ENCODE measurements around the gene PLXNC1. TPM values are rescaled to one million over a fixed set of nuclear protein-coding genes. Genes with fewer than 3 reads are reported as not detected.

PLXNC1 gene
- total and polyA plus RNA-seq, 4 donors: 0.71 to 12.0 (median 3.3) TPM

- Histone ChIP-seq H3K9ac (ENCODE audit: low read depth in 1 of 2, low read length in 2 of 2) (no peak overlapping the region), H3K36me3 (ENCODE audit: control insufficient read depth in 4 of 4, insufficient read depth in 3 of 4, low read depth in 1 of 4, low read length in 3 of 4) (no peaks in the 10 kb centered on the region), H3K27me3 (ENCODE audit: control insufficient read depth in 4 of 4, insufficient read depth in 4 of 4, low read length in 3 of 4) (no peaks in the 10 kb centered on the region), H3K4me1 (ENCODE audit: control insufficient read depth in 4 of 4, insufficient read depth in 4 of 4, low read length in 3 of 4) (no peaks in the 10 kb centered on the region), H3K27ac (ENCODE audit: low read depth in 1 of 2, low read length in 2 of 2) (no peak overlapping the region), H3K9me3 (ENCODE audit: control insufficient read depth in 4 of 4, low read length in 3 of 4) (no peaks in the 10 kb centered on the region), H3K4me3 (ENCODE audit: low read depth in 1 of 3, low read length in 3 of 3) (no peak overlapping the region)
- 94% methylated on average over 5 of the region's 5 CpGs for whole genome bisulfite sequencing
- TF ChIP-seq, protein P1, sequence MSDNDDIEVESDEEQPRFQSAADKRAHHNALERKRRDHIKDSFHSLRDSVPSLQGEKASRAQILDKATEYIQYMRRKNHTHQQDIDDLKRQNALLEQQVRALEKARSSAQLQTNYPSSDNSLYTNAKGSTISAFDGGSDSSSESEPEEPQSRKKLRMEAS (IDR thresholded peaks at IDR 0.05): no peak
- TF ChIP-seq ATF3 (IDR thresholded peaks at IDR 0.05) (no peak), EGR1 (IDR thresholded peaks at IDR 0.05; ENCODE audit: low read depth in 2 of 2) (no peak)
- DNase-seq (ENCODE audit: low spot score): no peak
These were observed 119.6 kb downstream of the PLXNC1 start for GRCh38 chr12:94267921-94268471.

- Histone ChIP-seq H3K4me3 (ENCODE audit: low read depth in 1 of 3, low read length in 3 of 3) (no peak overlapping the region), H3K27ac (ENCODE audit: low read depth in 1 of 2, low read length in 2 of 2) (no peak overlapping the region), H3K9ac (ENCODE audit: low read depth in 1 of 2, low read length in 2 of 2) (no peak overlapping the region), H3K9me3 (ENCODE audit: control insufficient read depth in 4 of 4, low read length in 3 of 4) (no peaks in the 10 kb centered on the region), H3K27me3 (ENCODE audit: control insufficient read depth in 4 of 4, insufficient read depth in 4 of 4, low read length in 3 of 4) (no peaks in the 10 kb centered on the region), H3K36me3 (ENCODE audit: control insufficient read depth in 4 of 4, insufficient read depth in 3 of 4, low read depth in 1 of 4, low read length in 3 of 4) (no peaks in the 10 kb centered on the region), H3K4me1 (ENCODE audit: control insufficient read depth in 4 of 4, insufficient read depth in 4 of 4, low read length in 3 of 4) (no peaks in the 10 kb centered on the region)
- TF ChIP-seq ATF3 (IDR thresholded peaks at IDR 0.05) (no peak), TAF1 (conservative IDR thresholded peaks at IDR 0.05) (no peak), SP1 (IDR thresholded peaks at IDR 0.05) (no peak), REST (IDR thresholded peaks at IDR 0.05) (no peak), HNF4A (conservative IDR thresholded peaks at IDR 0.05) (no peak), NR2F2 (IDR thresholded peaks at IDR 0.05) (no peak), HNF4G (IDR thresholded peaks at IDR 0.05) (no peak), EGR1 (IDR thresholded peaks at IDR 0.05; ENCODE audit: low read depth in 2 of 2) (no peak), CTCF (IDR thresholded peaks at IDR 0.05; ENCODE audit: low read depth, low read length, missing input control) (no peak), YY1 (IDR thresholded peaks at IDR 0.05) (no peak), RAD21 (IDR thresholded peaks at IDR 0.05) (no peak), JUND (IDR thresholded peaks at IDR 0.05) (no peak), RXRA (IDR thresholded peaks at IDR 0.05) (no peak), FOXA1 (IDR thresholded peaks at IDR 0.05) (no peak)
- TF ChIP-seq, protein P2, sequence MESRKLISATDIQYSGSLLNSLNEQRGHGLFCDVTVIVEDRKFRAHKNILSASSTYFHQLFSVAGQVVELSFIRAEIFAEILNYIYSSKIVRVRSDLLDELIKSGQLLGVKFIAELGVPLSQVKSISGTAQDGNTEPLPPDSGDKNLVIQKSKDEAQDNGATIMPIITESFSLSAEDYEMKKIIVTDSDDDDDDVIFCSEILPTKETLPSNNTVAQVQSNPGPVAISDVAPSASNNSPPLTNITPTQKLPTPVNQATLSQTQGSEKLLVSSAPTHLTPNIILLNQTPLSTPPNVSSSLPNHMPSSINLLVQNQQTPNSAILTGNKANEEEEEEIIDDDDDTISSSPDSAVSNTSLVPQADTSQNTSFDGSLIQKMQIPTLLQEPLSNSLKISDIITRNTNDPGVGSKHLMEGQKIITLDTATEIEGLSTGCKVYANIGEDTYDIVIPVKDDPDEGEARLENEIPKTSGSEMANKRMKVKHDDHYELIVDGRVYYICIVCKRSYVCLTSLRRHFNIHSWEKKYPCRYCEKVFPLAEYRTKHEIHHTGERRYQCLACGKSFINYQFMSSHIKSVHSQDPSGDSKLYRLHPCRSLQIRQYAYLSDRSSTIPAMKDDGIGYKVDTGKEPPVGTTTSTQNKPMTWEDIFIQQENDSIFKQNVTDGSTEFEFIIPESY (IDR thresholded peaks at IDR 0.05): no peak
- TF ChIP-seq, protein P1 (IDR thresholded peaks at IDR 0.05): no peak
- WGBS: 88% methylated on average over 4 of the region's 4 CpGs
- no peak for DNase-seq (ENCODE audit: low spot score)
These were observed 121.1 kb downstream of the PLXNC1 start for GRCh38 chr12:94269316-94269999.
